Measurements from ENCODE around the gene ZNF177. TPM values are rescaled to one million over a fixed set of nuclear protein-coding genes. Genes with fewer than 3 reads are reported as not detected.

ZNF177 gene
- total RNA-seq, 6 experiments from 2014 or later: 0.66 to 1.3 (median 0.91) TPM

DNA sequence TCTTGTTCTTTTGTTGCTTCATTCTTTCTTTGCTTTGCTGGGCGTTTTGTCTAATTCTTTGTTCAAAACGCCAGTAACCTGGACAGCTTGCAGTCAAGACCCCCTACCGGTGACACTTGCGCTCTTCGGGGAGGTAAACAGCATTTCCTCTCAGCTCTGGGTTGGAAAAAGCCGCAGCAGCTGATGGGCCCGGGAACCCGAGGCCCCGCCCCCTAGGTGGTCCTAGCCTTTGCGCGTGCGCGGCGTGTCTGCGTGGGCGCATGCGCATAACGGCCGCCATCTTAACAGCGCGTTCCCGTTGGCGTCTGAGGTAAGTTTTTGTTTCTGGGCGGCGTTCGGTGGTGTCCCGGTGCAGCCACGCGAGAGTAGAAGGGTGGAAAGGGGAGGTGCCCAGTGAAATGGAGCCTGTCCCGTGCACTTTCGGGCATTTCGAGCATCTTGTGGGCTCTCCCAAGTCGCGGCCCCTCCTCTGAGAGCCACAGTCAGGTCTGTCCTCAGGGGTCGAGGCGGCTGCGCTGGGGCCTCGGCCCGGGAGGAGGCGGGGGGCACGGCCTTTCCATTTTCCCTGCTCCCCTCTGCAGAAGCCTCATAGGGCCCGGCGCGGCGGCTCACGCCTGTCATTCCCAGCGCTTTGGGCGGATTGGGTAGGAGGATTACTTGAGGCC lies 38.8 kb upstream of the ZNF177 start, which contains the start of gene ZNF559:
Gene ZNF559 (plus strand): TSS at position 261 of the 665 bp plus-strand sequence. CDS start 14,371 bp downstream, outside the sequence.
- peak; percentile 91 for DNase-seq
- Mint-ChIP-seq H3K36me3 (ENCODE audit: low read depth) (peaks cover 60% of the 10 kb centered on the region), H3K4me1 (ENCODE audit: low read depth) (peaks cover 17% of the 10 kb centered on the region), H3K9me3 (peaks cover 62% of the 10 kb centered on the region), H3K27ac (peak within 1 kb of the TSS; percentile 94), H3K27me3 (ENCODE audit: insufficient read depth) (peaks cover 3% of the 10 kb centered on the region; the same call in 1 of the 2 replicates), H3K4me3 (peak within 1 kb of the TSS; percentile 91)
- TF ChIP-seq, protein P1, sequence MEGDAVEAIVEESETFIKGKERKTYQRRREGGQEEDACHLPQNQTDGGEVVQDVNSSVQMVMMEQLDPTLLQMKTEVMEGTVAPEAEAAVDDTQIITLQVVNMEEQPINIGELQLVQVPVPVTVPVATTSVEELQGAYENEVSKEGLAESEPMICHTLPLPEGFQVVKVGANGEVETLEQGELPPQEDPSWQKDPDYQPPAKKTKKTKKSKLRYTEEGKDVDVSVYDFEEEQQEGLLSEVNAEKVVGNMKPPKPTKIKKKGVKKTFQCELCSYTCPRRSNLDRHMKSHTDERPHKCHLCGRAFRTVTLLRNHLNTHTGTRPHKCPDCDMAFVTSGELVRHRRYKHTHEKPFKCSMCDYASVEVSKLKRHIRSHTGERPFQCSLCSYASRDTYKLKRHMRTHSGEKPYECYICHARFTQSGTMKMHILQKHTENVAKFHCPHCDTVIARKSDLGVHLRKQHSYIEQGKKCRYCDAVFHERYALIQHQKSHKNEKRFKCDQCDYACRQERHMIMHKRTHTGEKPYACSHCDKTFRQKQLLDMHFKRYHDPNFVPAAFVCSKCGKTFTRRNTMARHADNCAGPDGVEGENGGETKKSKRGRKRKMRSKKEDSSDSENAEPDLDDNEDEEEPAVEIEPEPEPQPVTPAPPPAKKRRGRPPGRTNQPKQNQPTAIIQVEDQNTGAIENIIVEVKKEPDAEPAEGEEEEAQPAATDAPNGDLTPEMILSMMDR (IDR thresholded peaks at IDR 0.05): peak; percentile 72

DNA sequence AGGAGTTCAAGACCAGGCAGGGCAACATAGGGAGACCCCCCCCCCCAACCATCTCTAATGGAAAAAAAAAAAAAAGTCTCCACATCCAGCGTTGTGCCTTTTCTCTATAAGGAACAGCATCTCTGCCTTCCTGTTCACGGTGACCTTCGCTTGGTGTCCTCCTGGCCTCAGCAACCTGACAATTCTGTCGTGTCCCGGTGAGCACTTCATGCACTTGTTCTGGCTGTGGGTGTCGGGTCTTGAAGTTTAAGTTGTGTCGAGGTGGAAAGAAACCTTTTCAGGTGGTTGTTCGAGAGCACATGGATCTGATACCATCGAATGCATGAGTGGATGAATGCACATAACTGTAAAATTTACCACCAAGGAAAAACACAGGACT lies 38.2 kb upstream of the ZNF177 start:
- H3K36me3 Mint-ChIP-seq (ENCODE audit: low read depth): peaks cover 64% of the 10 kb centered on the region
- peaks cover 68% of the 10 kb centered on the region for H3K9me3 Mint-ChIP-seq
- TF ChIP-seq, protein P1 (IDR thresholded peaks at IDR 0.05): no peak
- peak overlapping the region; percentile 91 for H3K4me3 Mint-ChIP-seq
- H3K4me1 Mint-ChIP-seq (ENCODE audit: low read depth): peaks cover 17% of the 10 kb centered on the region
- DNase-seq: no peak
- peaks cover 3% of the 10 kb centered on the region; the same call in 1 of the 2 replicates for H3K27me3 Mint-ChIP-seq (ENCODE audit: insufficient read depth)
- H3K27ac Mint-ChIP-seq: peak overlapping the region; percentile 94

DNA sequence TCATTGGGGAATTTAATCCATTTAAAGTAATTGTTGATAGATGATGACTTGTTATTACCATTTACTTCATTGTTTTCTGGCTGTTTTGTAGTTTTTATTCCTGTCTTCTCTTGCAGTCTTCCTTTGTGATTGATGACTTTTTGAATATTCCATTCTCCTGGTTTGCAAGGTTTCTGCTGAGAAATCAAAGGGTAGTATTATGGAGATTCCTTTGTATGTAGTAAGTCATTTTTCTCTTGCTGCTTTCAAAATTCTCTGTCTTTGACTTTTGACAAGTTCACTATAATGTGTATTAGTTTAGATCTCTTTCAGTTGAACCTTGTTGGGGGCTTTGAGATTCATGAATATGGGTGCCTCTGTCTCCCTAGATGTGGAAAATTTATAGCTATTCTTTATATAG lies 32.8 kb upstream of the ZNF177 start:
- peaks cover 90% of the 10 kb centered on the region for H3K36me3 Mint-ChIP-seq (ENCODE audit: low read depth)
- DNase-seq: no peak
- no peaks in the 10 kb centered on the region for H3K27me3 Mint-ChIP-seq (ENCODE audit: insufficient read depth)
- peaks cover under 1% of the 10 kb centered on the region; the same call in 1 of the 2 replicates for H3K4me1 Mint-ChIP-seq (ENCODE audit: low read depth)
- peaks cover 92% of the 10 kb centered on the region for H3K9me3 Mint-ChIP-seq
- no peak overlapping the region for H3K4me3 Mint-ChIP-seq
- TF ChIP-seq, protein P1 (IDR thresholded peaks at IDR 0.05): no peak
- no peak overlapping the region for H3K27ac Mint-ChIP-seq

DNA sequence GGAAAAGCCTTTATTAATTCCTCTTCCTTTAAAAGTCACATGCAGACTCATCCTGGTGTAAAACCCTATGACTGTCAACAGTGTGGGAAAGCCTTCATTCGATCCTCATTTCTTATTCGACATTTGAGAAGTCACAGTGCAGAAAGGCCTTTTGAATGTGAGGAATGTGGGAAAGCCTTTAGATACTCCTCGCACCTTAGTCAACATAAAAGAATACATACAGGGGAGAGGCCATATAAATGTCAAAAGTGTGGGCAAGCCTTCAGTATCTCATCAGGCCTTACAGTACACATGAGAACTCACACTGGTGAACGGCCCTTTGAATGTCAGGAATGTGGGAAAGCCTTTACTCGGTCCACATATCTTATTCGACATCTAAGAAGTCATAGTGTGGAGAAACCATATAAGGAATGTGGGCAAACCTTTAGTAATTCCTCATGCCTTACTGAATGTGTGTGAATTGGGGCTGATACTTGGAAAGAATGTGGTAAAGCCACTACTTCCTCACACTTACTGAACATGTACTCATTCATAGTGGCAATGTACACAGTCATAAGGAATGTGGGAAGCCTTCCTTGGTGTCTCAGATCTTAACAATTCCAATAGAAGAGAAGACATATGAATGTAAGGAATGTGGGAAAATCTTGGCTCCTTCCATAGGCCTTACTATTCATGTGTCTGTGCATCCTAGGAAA lies 20.1 kb upstream of the ZNF177 start:
- TF ChIP-seq, protein P1 (IDR thresholded peaks at IDR 0.05): no peak
- Mint-ChIP-seq H3K4me1 (ENCODE audit: low read depth) (no peaks in the 10 kb centered on the region), H3K27me3 (ENCODE audit: insufficient read depth) (no peaks in the 10 kb centered on the region), H3K27ac (no peak overlapping the region), H3K9me3 (peaks cover 93% of the 10 kb centered on the region), H3K4me3 (no peak overlapping the region), H3K36me3 (ENCODE audit: low read depth) (peaks cover 84% of the 10 kb centered on the region)
- no peak for DNase-seq

DNA sequence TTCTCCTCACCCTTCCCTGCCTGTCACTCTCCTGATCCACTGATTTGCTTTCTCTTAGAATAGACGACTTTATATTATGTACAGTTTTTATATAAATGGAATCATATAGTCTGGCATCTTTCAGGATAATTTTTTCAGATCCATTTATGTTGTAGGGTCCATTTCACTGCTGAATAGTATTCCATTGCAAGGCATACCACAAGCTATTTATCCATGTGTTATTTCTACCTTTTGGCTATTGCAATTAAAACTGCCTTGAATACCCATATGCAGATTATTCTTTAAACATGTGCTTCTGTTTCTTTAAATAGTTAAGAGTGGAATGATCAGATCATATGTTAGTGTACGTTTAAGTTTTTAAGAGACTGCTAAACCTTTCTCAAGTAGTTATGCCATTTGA lies 17.8 kb upstream of the ZNF177 start:
- TF ChIP-seq, protein P1 (IDR thresholded peaks at IDR 0.05): no peak
- no peaks in the 10 kb centered on the region for H3K4me1 Mint-ChIP-seq (ENCODE audit: low read depth)
- H3K36me3 Mint-ChIP-seq (ENCODE audit: low read depth): peaks cover 85% of the 10 kb centered on the region
- H3K4me3 Mint-ChIP-seq: no peak overlapping the region
- no peaks in the 10 kb centered on the region; the same call in 1 of the 2 replicates for H3K27me3 Mint-ChIP-seq (ENCODE audit: insufficient read depth)
- H3K9me3 Mint-ChIP-seq: peaks cover 95% of the 10 kb centered on the region
- no peak overlapping the region for H3K27ac Mint-ChIP-seq
- DNase-seq: no peak

All from HFFc6 (cell line).